Activated T-helper 1 cell treated with Interleukin-2 at 50 U/mL for 16 hours (primary cell): ENCODE results near the gene TEX54.
"Not testable (repeated sequence)": the region's sequence is repeated elsewhere in the genome, so short reads cannot be mapped to it uniquely, and the experiment has no call there.

Experiments
- DNase-seq: peaks from one replicate; pipeline ENCODE4 v3.0.0-alpha.2; 2020; ENCODE audit warnings: low read depth

TEX54 gene

GRCh38 chr11:62832336-62833234, at the start of gene TEX54:
TSS of gene TEX54 (minus strand) at chr11:62832841.
- no peak for DNase-seq

GRCh38 chr11:62882431-62882749, 49.7 kb upstream of the TEX54 start:
- DNase-seq = no peak

- DNase-seq = peak; percentile 87
Measured at GRCh38 chr11:62881579-62882430, 49.2 kb upstream of the TEX54 start.

GRCh38 chr11:62880803-62881578, 48.4 kb upstream of the TEX54 start, which contains the start of gene SLC3A2:
TSS of gene SLC3A2 (plus strand) at chr11:62880896. CDS start at chr11:62881024, 128 bp downstream.
- DNase-seq = peak; percentile 79

- no peak for DNase-seq
Measured at GRCh38 chr11:62880231-62880802, 47.7 kb upstream of the TEX54 start.

- DNase-seq = no peak
Measured at GRCh38 chr11:62879235-62879978, 46.8 kb upstream of the TEX54 start.

- no peak for DNase-seq
Measured at GRCh38 chr11:62876712-62877111, 44.1 kb upstream of the TEX54 start.

GRCh38 chr11:62875698-62876478, 43.2 kb upstream of the TEX54 start:
- no peak for DNase-seq

- no peak for DNase-seq
Measured at GRCh38 chr11:62874851-62875250, 42.2 kb upstream of the TEX54 start.

- no peak for DNase-seq
Measured at GRCh38 chr11:62865635-62866034, 33.0 kb upstream of the TEX54 start.

- no peak for DNase-seq
Measured at GRCh38 chr11:62863687-62864335, 31.2 kb upstream of the TEX54 start.

GRCh38 chr11:62861564-62862192, 29.0 kb upstream of the TEX54 start:
- not testable (repeated sequence) for DNase-seq

- DNase-seq = no peak
Measured at GRCh38 chr11:62860835-62861563, 28.4 kb upstream of the TEX54 start.

GRCh38 chr11:62859281-62859703, 26.7 kb upstream of the TEX54 start:
- not testable (repeated sequence) for DNase-seq

GRCh38 chr11:62858201-62858600, 25.6 kb upstream of the TEX54 start:
- DNase-seq = no peak

GRCh38 chr11:62857541-62857982, 24.9 kb upstream of the TEX54 start:
- DNase-seq = no peak

GRCh38 chr11:62856333-62856895, 23.8 kb upstream of the TEX54 start:
- no peak for DNase-seq
